Gastroesophageal sphincter (tissue), 3 donors: ENCODE results near the gene FXR1.

Experiments
- CTCF ChIP-seq, 4 experiments: fragments of 200-600 bp in 2 of 4; fragments of 450-650 bp in 2 of 4; sonication (generic) in 1 of 4; IDR thresholded peaks; one replicate each; pipeline ENCODE4 v1.5.1; 2017 to 2019; ENCODE audit warnings: antibody characterized with exemption in 4 of 4, mild to moderate bottlenecking in 2 of 4, moderate library complexity in 2 of 4
- POLR2A ChIP-seq, 2 donors: fragments of 450-650 bp; IDR thresholded peaks; one replicate each; pipeline ENCODE4 v1.6.1; 2017; ENCODE audit warnings: antibody characterized with exemption in 2 of 2, mild to moderate bottlenecking in 2 of 2, moderate library complexity in 1 of 2

GRCh38 chr3:180932819-180933218, 20.3 kb downstream of the FXR1 start:
- TF ChIP-seq CTCF (IDR thresholded peaks at IDR 0.05) (no peak), POLR2A (IDR thresholded peaks at IDR 0.05) (no peak)
